Hepatocyte (in vitro differentiated cells): Measurements from ENCODE around the gene COL15A1. TPM values are rescaled to one million over a fixed set of nuclear protein-coding genes. Genes with fewer than 3 reads are reported as not detected.

Source experiments
- DNase-seq: peaks from one replicate; pipeline ENCODE4 v3.0.0-alpha.2; 2016; ENCODE audit warnings: low spot score
- H2AFZ ChIP-seq: fragments of 200-600 bp; sonication (generic); 2 replicates; pipeline ENCODE4 v1.6.0; 2016; ENCODE audit warnings: antibody characterized with exemption, mild to moderate bottlenecking
- H3K27ac ChIP-seq: fragments of 200-600 bp; sonication (generic); 2 replicates; pipeline ENCODE4 v1.5.1; 2016; ENCODE audit warnings: mild to moderate bottlenecking
- H3K27me3 ChIP-seq: fragments of 200-600 bp; sonication (generic); 2 replicates; pipeline ENCODE4 v1.6.1; 2016
- H3K36me3 ChIP-seq: fragments of 200-600 bp; sonication (generic); replicated peaks from 2 replicates; pipeline ENCODE4 v1.5.1; 2016; ENCODE audit warnings: low read depth; ENCODE audit not compliant: insufficient read depth
- H3K4me1 ChIP-seq: fragments of 200-600 bp; sonication (generic); 2 replicates; pipeline ENCODE4 v1.5.1; 2016; ENCODE audit warnings: mild to moderate bottlenecking, moderate library complexity; ENCODE audit not compliant: insufficient read depth
- H3K4me2 ChIP-seq: fragments of 200-600 bp; sonication (generic); 2 replicates; pipeline ENCODE4 v1.6.0; 2016
- H3K4me3 ChIP-seq: fragments of 200-600 bp; sonication (generic); 2 replicates; pipeline ENCODE4 v1.5.1; 2016; ENCODE audit warnings: mild to moderate bottlenecking
- H3K79me2 ChIP-seq: fragments of 200-600 bp; sonication (generic); 2 replicates; pipeline ENCODE4 v1.6.0; 2017; ENCODE audit warnings: mild to moderate bottlenecking
- H3K9me2 ChIP-seq: fragments of 200-600 bp; sonication (generic); replicated peaks from 2 replicates; pipeline ENCODE4 v1.6.0; 2017; ENCODE audit warnings: mild to moderate bottlenecking; ENCODE audit not compliant: insufficient read depth
- H3K9me3 ChIP-seq: fragments of 200-600 bp; sonication (generic); 2 replicates; pipeline ENCODE4 v1.5.1; 2016; ENCODE audit warnings: low read depth, mild to moderate bottlenecking
- H4K20me1 ChIP-seq: fragments of 200-600 bp; sonication (generic); 2 replicates; pipeline ENCODE4 v1.6.0; 2016; ENCODE audit warnings: mild to moderate bottlenecking; ENCODE audit not compliant: insufficient read depth, poor library complexity, severe bottlenecking
- EZH2 ChIP-seq: fragments of 200-600 bp; sonication (generic); IDR thresholded peaks from 2 replicates; pipeline ENCODE4 v1.6.1; 2016; ENCODE audit warnings: antibody characterized with exemption, mild to moderate bottlenecking, borderline replicate concordance
- EZH2phosphoT487 ChIP-seq: fragments of 200-600 bp; sonication (generic); IDR thresholded peaks from one replicate; pipeline ENCODE4 v1.6.1; 2018; ENCODE audit warnings: antibody characterized with exemption, mild to moderate bottlenecking, low read depth, moderate library complexity; ENCODE audit not compliant: unreplicated experiment, severe bottlenecking
- WGBS: methylation state at CpG from one replicate; pipeline ENCODE4 v1.1.6; 2016; ENCODE audit warnings: low lambda C conversion rate; ENCODE audit errors: missing lambda C conversion rate; 5-methylcytosine and 5-hydroxymethylcytosine counted together
- polyA plus RNA-seq: library from polyadenylated mRNA; unstranded; fragments of >200 nt; fragmentation: Nextera tagmentation; extraction: Ambion mirVana; gene quantifications from 2 replicates; pipeline ENCODE4 v1.2.1, GENCODE V29; 2016
- total RNA-seq: library from RNA; depleted of rRNA; stranded (reverse); fragments of >200 nt; gene quantifications from 2 replicates; pipeline ENCODE4 v1.2.3, GENCODE V29; 2014
- TF ChIP-seq, protein P1 (sequence below): fragments of 200-600 bp; sonication (generic); IDR thresholded peaks from 2 replicates; pipeline ENCODE4 v1.5.1; 2016; ENCODE audit warnings: antibody characterized with exemption, mild to moderate bottlenecking; ENCODE audit not compliant: poor library complexity

Gene COL15A1
- total and polyA plus RNA-seq, 2 experiments from 2014 or later: 97.6 to 106 TPM

DNA sequence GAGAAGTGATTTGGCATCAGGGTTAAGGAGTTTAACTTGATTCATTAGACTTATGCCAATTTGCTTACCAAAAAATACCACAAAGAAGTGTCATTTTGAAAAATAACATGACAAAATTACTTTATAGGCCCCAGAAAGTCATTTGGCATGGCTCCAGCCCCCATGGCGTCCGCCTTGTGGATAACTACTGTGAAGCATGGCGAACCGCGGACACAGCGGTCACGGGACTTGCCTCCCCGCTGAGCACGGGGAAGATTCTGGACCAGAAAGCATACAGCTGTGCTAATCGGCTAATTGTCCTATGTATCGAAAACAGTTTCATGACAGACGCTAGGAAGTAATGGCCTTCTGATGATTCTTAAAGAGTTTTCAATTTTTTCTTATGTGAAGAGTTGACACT is 125.8 kb downstream of the COL15A1 start:
- Histone ChIP-seq H3K9me2 (no peaks in the 10 kb centered on the region), H3K4me1 (peaks cover 4% of the 10 kb centered on the region), H3K27me3 (no peaks in the 10 kb centered on the region), H3K27ac (no peak overlapping the region), H3K9me3 (no peaks in the 10 kb centered on the region), H2AFZ (no peak overlapping the region), H3K36me3 (no peaks in the 10 kb centered on the region), H3K79me2 (no peaks in the 10 kb centered on the region), H3K4me2 (no peak overlapping the region), H3K4me3 (no peak overlapping the region), H4K20me1 (no peaks in the 10 kb centered on the region)
- TF ChIP-seq EZH2phosphoT487: no peak
- TF ChIP-seq EZH2: no peak
- TF ChIP-seq, protein P1, sequence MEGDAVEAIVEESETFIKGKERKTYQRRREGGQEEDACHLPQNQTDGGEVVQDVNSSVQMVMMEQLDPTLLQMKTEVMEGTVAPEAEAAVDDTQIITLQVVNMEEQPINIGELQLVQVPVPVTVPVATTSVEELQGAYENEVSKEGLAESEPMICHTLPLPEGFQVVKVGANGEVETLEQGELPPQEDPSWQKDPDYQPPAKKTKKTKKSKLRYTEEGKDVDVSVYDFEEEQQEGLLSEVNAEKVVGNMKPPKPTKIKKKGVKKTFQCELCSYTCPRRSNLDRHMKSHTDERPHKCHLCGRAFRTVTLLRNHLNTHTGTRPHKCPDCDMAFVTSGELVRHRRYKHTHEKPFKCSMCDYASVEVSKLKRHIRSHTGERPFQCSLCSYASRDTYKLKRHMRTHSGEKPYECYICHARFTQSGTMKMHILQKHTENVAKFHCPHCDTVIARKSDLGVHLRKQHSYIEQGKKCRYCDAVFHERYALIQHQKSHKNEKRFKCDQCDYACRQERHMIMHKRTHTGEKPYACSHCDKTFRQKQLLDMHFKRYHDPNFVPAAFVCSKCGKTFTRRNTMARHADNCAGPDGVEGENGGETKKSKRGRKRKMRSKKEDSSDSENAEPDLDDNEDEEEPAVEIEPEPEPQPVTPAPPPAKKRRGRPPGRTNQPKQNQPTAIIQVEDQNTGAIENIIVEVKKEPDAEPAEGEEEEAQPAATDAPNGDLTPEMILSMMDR: no peak
- WGBS: 96% methylated on average over 12 of the region's 12 CpGs
- DNase-seq: no peak

DNA sequence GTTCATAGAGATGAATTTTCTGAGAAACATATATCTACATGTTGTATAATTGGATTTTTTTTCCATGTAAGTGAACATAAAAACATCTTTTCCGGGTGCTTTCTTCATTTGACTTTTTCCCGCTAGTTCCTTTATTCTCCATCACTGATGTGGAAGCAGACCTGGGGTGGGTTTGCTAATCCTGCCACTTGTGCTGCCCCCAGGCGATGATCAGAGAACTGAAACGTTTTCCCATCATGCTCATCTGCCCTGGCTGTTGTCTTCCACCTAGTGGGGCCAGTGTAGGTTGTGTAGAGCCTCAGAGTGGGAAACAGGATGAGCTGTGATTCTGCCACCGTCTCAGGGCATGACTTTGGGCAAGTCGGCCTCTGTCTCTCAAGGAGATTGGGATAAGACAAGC is 127.0 kb downstream of the COL15A1 start:
- Histone ChIP-seq H4K20me1 (no peaks in the 10 kb centered on the region), H3K9me3 (no peaks in the 10 kb centered on the region), H3K4me1 (peaks cover 11% of the 10 kb centered on the region), H3K27me3 (no peaks in the 10 kb centered on the region), H3K4me3 (no peak overlapping the region), H3K4me2 (no peak overlapping the region), H3K9me2 (no peaks in the 10 kb centered on the region), H3K36me3 (no peaks in the 10 kb centered on the region), H2AFZ (no peak overlapping the region), H3K27ac (no peak overlapping the region), H3K79me2 (no peaks in the 10 kb centered on the region)
- WGBS: 89% methylated on average over 6 of the region's 6 CpGs
- DNase-seq: no peak
- no peak for TF ChIP-seq EZH2
- TF ChIP-seq, protein P1: no peak
- no peak for TF ChIP-seq EZH2phosphoT487

DNA sequence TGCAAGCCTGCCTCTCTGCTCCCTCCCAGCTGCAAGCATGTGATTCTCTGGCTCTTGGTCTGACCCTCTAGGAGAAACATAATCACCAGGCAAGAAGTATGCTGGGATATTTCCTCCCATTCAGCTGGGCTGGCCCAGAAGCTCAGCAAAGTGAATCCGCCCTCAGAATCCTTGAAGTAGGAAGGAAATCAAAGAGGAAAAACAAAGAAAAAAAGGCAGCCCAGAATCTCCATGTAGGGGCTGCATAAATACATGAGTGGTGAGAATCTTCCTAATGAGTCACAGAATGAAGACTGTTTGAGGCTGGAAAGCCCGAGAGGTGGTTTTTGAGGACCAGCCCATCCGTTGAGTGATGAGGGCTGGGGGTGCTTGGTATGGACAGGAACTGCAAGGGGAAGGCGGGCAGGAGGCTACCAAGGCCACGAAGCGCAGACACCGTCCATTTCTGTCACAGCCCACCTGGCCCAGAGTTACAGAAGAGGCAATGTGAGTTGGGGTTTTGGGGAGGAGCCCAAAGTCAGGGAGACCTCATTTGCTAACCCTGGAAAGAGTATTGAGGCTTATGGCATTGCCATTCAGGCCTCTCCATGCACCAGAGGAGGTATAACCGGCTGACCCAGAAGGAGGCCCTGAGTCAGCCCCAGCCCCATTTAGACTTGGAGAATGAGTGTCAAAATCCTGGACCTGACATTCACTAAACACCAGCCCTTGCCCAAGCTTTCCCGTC is 127.8 kb downstream of the COL15A1 start:
- no peaks in the 10 kb centered on the region for H3K9me3 ChIP-seq
- no peak overlapping the region for H3K4me2 ChIP-seq
- DNase-seq: no peak
- peaks cover 11% of the 10 kb centered on the region for H3K4me1 ChIP-seq
- no peak overlapping the region for H2AFZ ChIP-seq
- H3K27ac ChIP-seq: no peak overlapping the region
- H3K79me2 ChIP-seq: no peaks in the 10 kb centered on the region
- H4K20me1 ChIP-seq: no peaks in the 10 kb centered on the region
- H3K27me3 ChIP-seq: no peaks in the 10 kb centered on the region
- no peaks in the 10 kb centered on the region for H3K9me2 ChIP-seq
- no peak overlapping the region for H3K4me3 ChIP-seq
- no peaks in the 10 kb centered on the region for H3K36me3 ChIP-seq
- TF ChIP-seq EZH2phosphoT487: no peak
- TF ChIP-seq EZH2: no peak
- TF ChIP-seq, protein P1: no peak
- 90% methylated on average over 9 of the region's 9 CpGs for WGBS
